Measurements from ENCODE around the gene OR52N5.

DNA sequence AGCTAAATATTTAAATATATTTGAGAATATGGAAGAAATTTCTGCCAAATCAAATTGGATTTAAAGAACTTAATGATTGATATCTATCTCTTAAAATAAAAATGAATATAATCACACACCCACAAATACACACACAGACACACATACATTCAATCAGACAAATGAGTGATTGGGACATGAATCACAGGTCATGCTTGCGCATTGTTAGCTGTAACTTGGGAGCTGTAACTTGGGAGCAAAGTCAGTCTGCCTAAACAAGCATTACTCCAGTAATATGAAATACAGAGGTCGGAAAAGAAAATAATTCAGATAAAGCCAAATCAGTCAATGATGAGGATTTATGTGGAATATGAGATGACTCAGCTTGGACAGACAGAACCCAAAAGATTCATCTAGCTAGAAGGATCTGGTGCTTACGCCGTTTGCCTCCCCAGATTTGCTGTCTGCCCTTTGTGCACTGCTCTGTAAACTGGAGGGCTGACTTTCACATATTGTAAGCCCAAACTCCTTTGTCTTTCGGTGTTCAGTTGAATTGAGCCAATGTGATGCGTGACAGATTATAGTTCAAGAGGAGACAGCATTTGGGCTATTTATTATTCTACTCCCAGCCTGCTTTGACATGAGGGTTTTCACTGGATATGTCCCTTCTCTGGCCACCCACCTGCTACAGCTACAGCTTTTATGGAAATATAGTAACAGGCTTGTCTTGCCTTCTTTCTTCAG, 45.3 kb downstream of the OR52N5 start:
- TF ChIP-seq, protein P1, sequence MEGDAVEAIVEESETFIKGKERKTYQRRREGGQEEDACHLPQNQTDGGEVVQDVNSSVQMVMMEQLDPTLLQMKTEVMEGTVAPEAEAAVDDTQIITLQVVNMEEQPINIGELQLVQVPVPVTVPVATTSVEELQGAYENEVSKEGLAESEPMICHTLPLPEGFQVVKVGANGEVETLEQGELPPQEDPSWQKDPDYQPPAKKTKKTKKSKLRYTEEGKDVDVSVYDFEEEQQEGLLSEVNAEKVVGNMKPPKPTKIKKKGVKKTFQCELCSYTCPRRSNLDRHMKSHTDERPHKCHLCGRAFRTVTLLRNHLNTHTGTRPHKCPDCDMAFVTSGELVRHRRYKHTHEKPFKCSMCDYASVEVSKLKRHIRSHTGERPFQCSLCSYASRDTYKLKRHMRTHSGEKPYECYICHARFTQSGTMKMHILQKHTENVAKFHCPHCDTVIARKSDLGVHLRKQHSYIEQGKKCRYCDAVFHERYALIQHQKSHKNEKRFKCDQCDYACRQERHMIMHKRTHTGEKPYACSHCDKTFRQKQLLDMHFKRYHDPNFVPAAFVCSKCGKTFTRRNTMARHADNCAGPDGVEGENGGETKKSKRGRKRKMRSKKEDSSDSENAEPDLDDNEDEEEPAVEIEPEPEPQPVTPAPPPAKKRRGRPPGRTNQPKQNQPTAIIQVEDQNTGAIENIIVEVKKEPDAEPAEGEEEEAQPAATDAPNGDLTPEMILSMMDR (IDR thresholded peaks at IDR 0.05; ENCODE audit: low read depth, low read length, poor library complexity, severe bottlenecking): no peak
- TF ChIP-seq EZH2phosphoT487 (IDR thresholded peaks at IDR 0.05; ENCODE audit: borderline replicate concordance, low read length): no peak
